Tibial artery (tissue), 4 donors: ENCODE measurements around the gene OTOS.

Experiments
- DNase-seq, 2 donors: peaks; one replicate each; pipeline ENCODE4 v3.0.0-alpha.2; 2019
- H3K27ac ChIP-seq, 2 donors: fragments of 200-600 bp; sonication (generic) in 1 of 2; 1 replicate in 1 of 2; 2 replicates in 1 of 2; pipeline ENCODE4 v1.5.1; 2018 to 2019; ENCODE audit warnings: mild to moderate bottlenecking in 1 of 2
- H3K27me3 ChIP-seq, 2 donors: fragments of 200-600 bp; sonication (generic) in 1 of 2; one replicate each; pipeline versions ENCODE4 v1.5.1 to v1.6.0; 2016 to 2019
- H3K36me3 ChIP-seq, 3 donors: fragments of 200-600 bp; sonication (generic) in 2 of 3; one replicate each; pipeline ENCODE4 v1.5.1; 2016 to 2019; ENCODE audit warnings: mild to moderate bottlenecking in 2 of 3
- H3K4me1 ChIP-seq, 4 donors: fragments of 200-600 bp; sonication (generic) in 2 of 4; 1 replicate in 3 of 4; 2 replicates in 1 of 4; pipeline ENCODE4 v1.5.1; 2016 to 2019
- H3K4me3 ChIP-seq, 2 donors: fragments of 200-600 bp; sonication (generic) in 1 of 2; 1 replicate in 1 of 2; 2 replicates in 1 of 2; pipeline ENCODE4 v1.5.1; 2018 to 2019; ENCODE audit warnings: mild to moderate bottlenecking in 2 of 2
- H3K9me3 ChIP-seq, 3 donors: fragments of 200-600 bp; sonication (generic) in 1 of 3; one replicate each; pipeline ENCODE4 v1.5.1; 2016 to 2019
- intact Hi-C: fragments of 100-400 bp; cut with DNase I; formaldehyde crosslinking; loops from one replicate; pipeline ENCODE4 v1.15.0; 2023; ENCODE audit warnings: low total_unique reads
- TF ChIP-seq, protein P1 (sequence below), 2 experiments: fragments of 200-600 bp in 1 of 2; fragments of 450-650 bp in 1 of 2; IDR thresholded peaks; one replicate each; pipeline ENCODE4 v1.5.1; 2017 to 2019; ENCODE audit warnings: antibody characterized with exemption in 2 of 2, mild to moderate bottlenecking in 1 of 2, moderate library complexity in 1 of 2

OTOS gene

DNA sequence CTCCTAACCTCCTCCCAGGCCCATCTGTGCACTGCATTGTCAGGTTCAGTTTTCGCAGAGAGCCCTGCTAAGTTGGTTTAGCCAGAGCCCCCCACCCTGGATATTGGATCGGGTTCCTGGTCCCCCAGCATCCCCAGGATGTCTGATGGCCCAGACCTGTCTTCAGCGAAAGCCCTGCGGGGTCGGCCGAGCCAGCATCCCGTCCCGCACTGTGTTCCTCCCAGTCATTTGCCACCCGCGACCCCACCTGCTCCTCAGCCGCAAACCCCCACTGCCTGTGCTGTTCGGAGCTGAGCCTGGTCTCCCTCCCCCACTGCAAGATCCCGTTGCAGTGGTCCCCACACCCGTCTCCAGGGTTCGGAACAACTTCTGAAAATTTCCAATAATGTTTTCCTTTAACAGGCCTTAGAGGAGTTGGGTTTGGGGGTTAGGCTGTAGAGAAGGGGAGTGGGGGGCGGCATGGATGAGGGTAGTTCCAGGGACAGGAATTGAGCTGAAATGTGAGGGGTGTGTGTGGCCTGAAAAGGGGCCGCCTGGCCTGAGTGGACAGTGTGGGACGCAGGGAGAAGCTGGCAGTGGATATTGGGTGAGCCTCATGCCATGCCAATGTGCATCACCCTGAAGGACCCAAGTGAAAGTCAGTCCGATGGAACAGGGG is 2.7 kb downstream of the OTOS start:
- Histone ChIP-seq H3K27me3 (peaks cover 0 to 8% of the 10 kb centered on the region in 2 donors), H3K36me3 (peaks cover 10 to 12% (median 10%) of the 10 kb centered on the region in 3 donors), H3K4me3 (no peak overlapping the region), H3K4me1 (peaks cover 0 to 21% (median 12%) of the 10 kb centered on the region in 4 donors), H3K9me3 (no peaks in the 10 kb centered on the region), H3K27ac (no peak overlapping the region)
- peak; percentile 16 to 56 for DNase-seq
- TF ChIP-seq, protein P1, sequence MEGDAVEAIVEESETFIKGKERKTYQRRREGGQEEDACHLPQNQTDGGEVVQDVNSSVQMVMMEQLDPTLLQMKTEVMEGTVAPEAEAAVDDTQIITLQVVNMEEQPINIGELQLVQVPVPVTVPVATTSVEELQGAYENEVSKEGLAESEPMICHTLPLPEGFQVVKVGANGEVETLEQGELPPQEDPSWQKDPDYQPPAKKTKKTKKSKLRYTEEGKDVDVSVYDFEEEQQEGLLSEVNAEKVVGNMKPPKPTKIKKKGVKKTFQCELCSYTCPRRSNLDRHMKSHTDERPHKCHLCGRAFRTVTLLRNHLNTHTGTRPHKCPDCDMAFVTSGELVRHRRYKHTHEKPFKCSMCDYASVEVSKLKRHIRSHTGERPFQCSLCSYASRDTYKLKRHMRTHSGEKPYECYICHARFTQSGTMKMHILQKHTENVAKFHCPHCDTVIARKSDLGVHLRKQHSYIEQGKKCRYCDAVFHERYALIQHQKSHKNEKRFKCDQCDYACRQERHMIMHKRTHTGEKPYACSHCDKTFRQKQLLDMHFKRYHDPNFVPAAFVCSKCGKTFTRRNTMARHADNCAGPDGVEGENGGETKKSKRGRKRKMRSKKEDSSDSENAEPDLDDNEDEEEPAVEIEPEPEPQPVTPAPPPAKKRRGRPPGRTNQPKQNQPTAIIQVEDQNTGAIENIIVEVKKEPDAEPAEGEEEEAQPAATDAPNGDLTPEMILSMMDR (IDR thresholded peaks at IDR 0.05): no peak
- intact Hi-C loops: no loop called here

DNA sequence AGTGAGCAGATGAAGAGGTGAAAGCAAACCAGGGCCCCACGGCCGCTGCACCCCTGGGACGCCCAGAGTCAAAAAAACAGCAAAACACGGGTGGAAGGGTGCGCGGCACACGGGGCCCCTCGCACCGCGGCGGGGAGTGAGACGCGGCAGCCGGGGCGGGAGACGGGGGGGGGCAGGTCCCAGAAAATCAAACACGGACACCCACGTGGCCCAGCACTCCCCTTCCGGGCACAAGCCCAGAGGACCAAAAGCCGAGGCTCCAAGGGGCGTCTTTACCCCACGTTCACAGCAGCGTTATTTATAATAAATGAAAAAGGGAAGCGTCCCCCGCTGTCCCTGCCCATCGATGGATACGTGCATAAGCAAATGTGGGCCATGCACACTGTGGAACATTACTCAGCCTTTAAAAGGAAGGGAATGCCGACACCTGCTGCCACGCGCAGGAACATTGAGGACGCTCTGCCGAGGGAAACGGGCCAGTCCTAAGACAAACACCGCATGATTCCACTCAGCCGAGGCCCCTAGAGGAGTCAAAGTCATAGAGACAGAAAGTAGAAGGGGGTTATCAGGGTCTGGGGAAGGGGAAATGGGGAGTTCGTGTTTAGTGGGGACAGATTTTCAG is 3.7 kb downstream of the OTOS start:
- Histone ChIP-seq H3K36me3 (peaks cover 19 to 21% (median 19%) of the 10 kb centered on the region in 3 donors), H3K4me1 (peaks cover 0 to 21% (median 12%) of the 10 kb centered on the region in 4 donors), H3K4me3 (peak overlapping the region; percentile 67 to 87), H3K27me3 (peaks cover 0 to 3% of the 10 kb centered on the region in 2 donors), H3K9me3 (no peaks in the 10 kb centered on the region), H3K27ac (peak overlapping the region; percentile 57 to 76)
- TF ChIP-seq, protein P1 (IDR thresholded peaks at IDR 0.05): no peak
- intact Hi-C loops: no loop called here
- DNase-seq: peak in 1 of 2 donors; percentile 16

DNA sequence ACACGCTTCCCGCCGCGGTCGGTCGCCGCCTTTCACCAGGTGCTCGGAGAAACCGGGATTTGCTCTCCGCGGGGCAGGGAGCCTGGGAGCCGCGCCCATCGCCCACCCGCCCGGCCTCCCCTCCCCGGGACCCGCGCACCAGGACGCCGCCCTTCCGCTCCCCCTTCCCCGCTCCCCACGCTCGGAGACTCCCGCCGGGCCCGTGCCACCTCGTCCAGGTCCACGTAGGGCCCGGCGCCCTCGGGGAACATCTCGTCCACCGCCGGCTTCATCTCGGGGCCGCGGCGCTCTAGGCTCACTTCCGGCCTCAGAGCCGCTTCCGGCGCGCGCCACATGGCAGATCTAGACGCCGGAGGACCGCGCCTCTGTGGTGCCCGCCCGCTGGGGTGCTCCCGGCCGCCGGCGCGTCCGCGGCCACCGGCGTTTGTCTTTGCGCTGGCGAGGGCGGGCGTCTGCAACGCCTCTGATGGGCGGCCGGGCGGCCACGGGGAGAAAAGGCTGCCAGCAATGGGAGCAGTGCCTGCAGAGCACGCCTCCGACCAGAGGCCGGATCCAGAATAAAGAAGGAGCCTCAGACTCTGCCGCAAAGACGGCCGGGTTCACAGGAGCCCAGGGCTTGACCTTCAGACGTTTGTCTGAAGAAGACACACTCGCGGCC is 4.3 kb downstream of the OTOS start, which contains the start of gene COPS9:
COPS9 (minus strand) TSS at position 293 of the 658 bp plus-strand sequence; CDS start at position 272, 21 bp downstream.
- intact Hi-C loops: no loop called here
- H3K27me3 ChIP-seq: no peaks in the 10 kb centered on the region
- H3K9me3 ChIP-seq: no peaks in the 10 kb centered on the region
- DNase-seq: peak; percentile 86 to 88
- TF ChIP-seq, protein P1 (IDR thresholded peaks at IDR 0.05): no peak
- H3K4me1 ChIP-seq: peaks cover 0 to 21% (median 12%) of the 10 kb centered on the region in 4 donors
- peak within 1 kb of the TSS; percentile 67 to 87 for H3K4me3 ChIP-seq
- peak within 1 kb of the TSS; percentile 57 to 76 for H3K27ac ChIP-seq
- H3K36me3 ChIP-seq: peaks cover 25 to 28% (median 26%) of the 10 kb centered on the region in 3 donors

DNA sequence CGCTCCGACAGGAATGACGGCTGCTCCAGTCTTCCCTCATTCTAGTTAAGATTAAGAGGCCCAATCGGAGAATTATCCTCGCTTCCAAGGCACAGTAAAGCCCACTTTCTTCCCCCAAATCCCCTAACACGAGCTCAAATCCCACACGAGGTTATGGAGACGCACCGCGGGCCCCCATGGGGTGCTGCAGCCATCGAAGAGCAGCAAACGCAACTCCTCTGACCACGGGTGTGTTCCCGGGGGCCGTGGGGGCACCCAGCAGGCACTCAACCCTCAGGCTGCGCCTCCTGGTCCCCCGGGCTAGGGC is 4.8 kb downstream of the OTOS start:
- no peak for DNase-seq
- no peaks in the 10 kb centered on the region for H3K27me3 ChIP-seq
- peaks cover 0 to 21% (median 12%) of the 10 kb centered on the region in 4 donors for H3K4me1 ChIP-seq
- TF ChIP-seq, protein P1 (IDR thresholded peaks at IDR 0.05): no peak
- intact Hi-C loops: no loop called here
- peak overlapping the region; percentile 67 to 87 for H3K4me3 ChIP-seq
- peak overlapping the region; percentile 57 to 76 for H3K27ac ChIP-seq
- no peaks in the 10 kb centered on the region for H3K9me3 ChIP-seq
- H3K36me3 ChIP-seq: peaks cover 30 to 32% (median 31%) of the 10 kb centered on the region in 3 donors

DNA sequence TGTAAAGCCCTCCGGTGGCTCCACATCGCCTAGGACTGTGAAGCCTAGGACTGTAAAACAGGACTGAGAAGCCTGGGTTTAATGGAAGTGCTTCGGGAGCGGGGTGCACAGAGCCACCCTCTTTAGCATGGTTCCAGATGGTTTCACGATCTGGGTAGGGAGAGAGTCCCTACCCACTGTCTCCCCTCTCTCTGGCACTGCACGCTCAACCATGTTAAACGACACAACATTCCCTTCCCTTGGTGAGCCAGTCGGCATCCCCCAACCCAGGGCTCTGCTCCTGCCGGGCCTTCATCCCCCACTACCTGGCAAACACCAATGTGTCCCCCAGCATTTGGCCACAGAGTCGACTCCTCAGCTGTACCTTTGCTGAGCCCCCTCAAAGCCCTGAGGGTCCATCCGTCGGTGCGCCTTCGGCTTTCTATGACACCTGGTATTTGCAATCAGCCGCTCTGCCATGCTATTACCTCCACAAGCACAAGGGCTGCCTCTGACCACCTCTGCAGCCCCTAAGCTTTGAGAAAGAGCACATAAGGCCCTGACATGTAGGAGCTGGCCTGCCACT is 5.4 kb downstream of the OTOS start:
- intact Hi-C loops: no loop called here
- Histone ChIP-seq H3K4me1 (peaks cover 0 to 21% (median 12%) of the 10 kb centered on the region in 4 donors), H3K9me3 (no peaks in the 10 kb centered on the region), H3K27me3 (no peaks in the 10 kb centered on the region), H3K27ac (peak overlapping the region in 1 of 2 donors; percentile 76), H3K36me3 (peaks cover 36 to 39% (median 37%) of the 10 kb centered on the region in 3 donors), H3K4me3 (peak overlapping the region; percentile 67 to 87)
- peak; percentile 9 to 45 for DNase-seq
- TF ChIP-seq, protein P1 (IDR thresholded peaks at IDR 0.05): no peak
